RWPE2 (cell line): ENCODE data around the gene KCNJ2.
A peak's percentile ranks its signal among the peaks of the same experiment; 100 is the strongest.

ENCODE experiments used
- ATAC-seq: fragments of 200-7000 bp; cut with Tn5 transposase; 3 replicates; pipeline ENCODE4 v1.9.1; 2021; ENCODE audit warnings: low read depth
- DNase-seq: peaks from one replicate; pipeline ENCODE4 v3.0.0-alpha.2; 2020; ENCODE audit warnings: low spot score
- H3K27ac ChIP-seq: fragments of 450-650 bp; 2 replicates; pipeline ENCODE4 v1.5.1; 2017; ENCODE audit warnings: mild to moderate bottlenecking; ENCODE audit not compliant: poor library complexity, severe bottlenecking
- H3K27me3 ChIP-seq: fragments of 250-450 bp; sonication (Bioruptor Pico); 2 replicates; pipeline ENCODE4 v1.5.1; 2021; ENCODE audit warnings: mild to moderate bottlenecking, moderate library complexity; ENCODE audit not compliant: insufficient read depth, poor library complexity, severe bottlenecking
- H3K36me3 ChIP-seq: fragments of 250-450 bp; sonication (Bioruptor Pico); 2 replicates; pipeline ENCODE4 v1.5.1; 2020; ENCODE audit warnings: low read depth, mild to moderate bottlenecking, moderate library complexity
- H3K4me1 ChIP-seq: fragments of 250-450 bp; sonication (Bioruptor Pico); 2 replicates; pipeline ENCODE4 v1.5.1; 2021; ENCODE audit warnings: mild to moderate bottlenecking, moderate library complexity; ENCODE audit not compliant: insufficient read depth, poor library complexity, severe bottlenecking
- H3K4me3 ChIP-seq: fragments of 250-450 bp; sonication (Bioruptor Pico); 2 replicates; pipeline ENCODE4 v1.5.1; 2021; ENCODE audit warnings: mild to moderate bottlenecking, moderate library complexity; ENCODE audit not compliant: severe bottlenecking
- H3K9me3 ChIP-seq: fragments of 250-450 bp; sonication (Bioruptor Pico); 2 replicates; pipeline ENCODE4 v1.5.1; 2021; ENCODE audit warnings: mild to moderate bottlenecking, moderate library complexity; ENCODE audit not compliant: severe bottlenecking
- CTCF ChIP-seq: fragments of 450-650 bp; IDR thresholded peaks from one replicate; pipeline ENCODE4 v1.5.1; 2017; ENCODE audit warnings: mild to moderate bottlenecking, moderate library complexity; ENCODE audit not compliant: poor library complexity, severe bottlenecking

Gene KCNJ2

GRCh38 chr17:70172449-70172848 lies 3.1 kb downstream of the KCNJ2 start:
- Histone ChIP-seq H3K4me1 (peaks cover 10% of the 10 kb centered on the region), H3K27ac (no peak overlapping the region), H3K9me3 (no peaks in the 10 kb centered on the region), H3K36me3 (no peaks in the 10 kb centered on the region), H3K27me3 (peaks cover 34% of the 10 kb centered on the region), H3K4me3 (no peak overlapping the region)
- no peak for TF ChIP-seq CTCF
- DNase-seq (no peak), ATAC-seq (no peak)

GRCh38 chr17:70172923-70173322 lies 3.6 kb downstream of the KCNJ2 start:
- TF ChIP-seq CTCF, result no peak
- no peak for DNase-seq
- peaks cover 31% of the 10 kb centered on the region for H3K27me3 ChIP-seq
- ATAC-seq, result no peak
- H3K4me1 ChIP-seq, result peaks cover 10% of the 10 kb centered on the region
- no peak overlapping the region for H3K27ac ChIP-seq
- H3K4me3 ChIP-seq, result no peak overlapping the region
- no peaks in the 10 kb centered on the region for H3K9me3 ChIP-seq
- H3K36me3 ChIP-seq, result no peaks in the 10 kb centered on the region

- H3K27ac ChIP-seq, result no peak overlapping the region
- DNase-seq (no peak), ATAC-seq (no peak)
- no peak for TF ChIP-seq CTCF
- H3K4me1 ChIP-seq, result peaks cover 10% of the 10 kb centered on the region
- no peak overlapping the region for H3K4me3 ChIP-seq
- H3K27me3 ChIP-seq, result peaks cover 25% of the 10 kb centered on the region
- no peaks in the 10 kb centered on the region for H3K9me3 ChIP-seq
- H3K36me3 ChIP-seq, result no peaks in the 10 kb centered on the region
Measured at GRCh38 chr17:70173681-70174080, 4.3 kb downstream of the KCNJ2 start.

GRCh38 chr17:70181376-70181775 lies 12.0 kb downstream of the KCNJ2 start:
- no peak for TF ChIP-seq CTCF

GRCh38 chr17:70181866-70182265 lies 12.5 kb downstream of the KCNJ2 start:
- no peak for DNase-seq
- no peak for TF ChIP-seq CTCF
- peak; percentile 69 for ATAC-seq
- H3K27me3 ChIP-seq, result no peaks in the 10 kb centered on the region
- peaks cover 26% of the 10 kb centered on the region for H3K4me1 ChIP-seq
- no peaks in the 10 kb centered on the region for H3K36me3 ChIP-seq
- H3K9me3 ChIP-seq, result no peaks in the 10 kb centered on the region
- H3K27ac ChIP-seq, result no peak overlapping the region
- no peak overlapping the region for H3K4me3 ChIP-seq

More at GRCh38 chr17:70181376-70181775, 12.0 kb downstream of the KCNJ2 start:
- Histone ChIP-seq H3K9me3 (no peaks in the 10 kb centered on the region), H3K27me3 (no peaks in the 10 kb centered on the region), H3K27ac (no peak overlapping the region), H3K4me3 (no peak overlapping the region), H3K36me3 (no peaks in the 10 kb centered on the region), H3K4me1 (peaks cover 26% of the 10 kb centered on the region)
- ATAC-seq, result no peak
- no peak for DNase-seq
